GM10847 (cell line): Measurements from ENCODE around the gene ARPC5.

ENCODE experiments used
- POLR2A ChIP-seq: IDR thresholded peaks from 2 replicates; pipeline ENCODE4 v1.6.1; 2011; ENCODE audit not compliant: insufficient read length; ENCODE audit errors: extremely low read depth

The ARPC5 gene

GRCh38 chr1:183632114-183632513 is 3.5 kb downstream of the ARPC5 start:
- TF ChIP-seq POLR2A = no peak

DNA sequence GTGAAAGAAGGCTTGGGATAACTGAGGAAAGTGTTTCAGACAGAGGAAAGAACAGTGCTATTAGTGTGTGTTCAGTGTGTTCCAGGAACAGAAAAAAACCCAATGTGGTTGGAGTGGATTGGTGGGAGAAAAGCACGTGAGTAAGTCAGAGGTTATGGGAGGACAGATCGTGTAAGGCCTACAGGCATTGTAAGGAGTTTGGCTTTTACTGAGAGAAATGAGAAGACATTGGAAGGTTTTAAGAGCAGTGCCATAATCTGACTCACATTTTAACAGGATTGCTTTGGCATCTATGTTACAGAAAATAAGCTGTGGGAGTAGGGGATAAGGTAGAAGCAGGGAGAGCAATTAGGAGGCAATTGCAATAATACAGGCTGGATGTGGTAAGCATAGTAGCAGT is 4.8 kb downstream of the ARPC5 start:
- TF ChIP-seq POLR2A = no peak

GRCh38 chr1:183628537-183628936 is 7.0 kb downstream of the ARPC5 start:
- TF ChIP-seq POLR2A = no peak

GRCh38 chr1:183622884-183623785 is 12.4 kb downstream of the ARPC5 start:
- no peak for TF ChIP-seq POLR2A

DNA sequence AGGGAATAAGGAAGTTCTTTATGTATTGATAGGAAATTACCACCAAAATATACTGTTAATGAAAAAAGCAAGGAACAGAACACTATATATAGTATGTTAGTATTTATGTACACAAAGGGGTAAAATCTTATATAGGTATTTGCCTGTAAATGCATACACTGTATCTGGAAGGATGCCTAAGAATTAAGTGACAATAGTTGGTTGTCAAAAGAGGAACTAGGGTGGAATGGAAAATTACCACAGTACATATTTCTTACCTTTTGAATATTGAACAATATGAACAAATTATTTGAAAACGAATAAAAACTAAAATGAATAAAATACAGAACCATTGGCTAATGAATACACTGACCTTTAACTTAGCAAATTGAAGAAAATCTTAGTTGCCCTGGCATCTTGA is 13.6 kb downstream of the ARPC5 start:
- no peak for TF ChIP-seq POLR2A

GRCh38 chr1:183620311-183620710 is 15.3 kb downstream of the ARPC5 start:
- no peak for TF ChIP-seq POLR2A

DNA sequence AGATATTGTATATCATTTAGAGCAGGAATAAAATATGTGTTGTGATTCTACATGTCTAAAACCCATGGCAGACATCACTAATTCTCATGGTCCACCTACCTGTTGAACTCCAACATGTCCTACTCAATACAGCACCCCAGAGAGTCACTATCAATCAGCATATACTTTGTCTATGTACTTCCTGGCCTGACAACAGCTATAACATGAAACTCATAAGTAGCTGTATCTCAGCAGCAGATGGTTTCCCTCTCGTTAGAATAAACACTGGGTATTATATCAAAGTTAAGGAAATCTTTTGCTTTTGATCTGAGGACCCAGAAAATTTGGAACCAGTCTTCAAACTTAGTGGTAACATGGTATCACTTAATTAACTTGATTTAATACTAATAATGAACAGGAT is 15.8 kb downstream of the ARPC5 start:
- TF ChIP-seq POLR2A = no peak

GRCh38 chr1:183612407-183612806 is 23.2 kb downstream of the ARPC5 start:
- no peak for TF ChIP-seq POLR2A

GRCh38 chr1:183611021-183611420 is 24.6 kb downstream of the ARPC5 start:
- no peak for TF ChIP-seq POLR2A

DNA sequence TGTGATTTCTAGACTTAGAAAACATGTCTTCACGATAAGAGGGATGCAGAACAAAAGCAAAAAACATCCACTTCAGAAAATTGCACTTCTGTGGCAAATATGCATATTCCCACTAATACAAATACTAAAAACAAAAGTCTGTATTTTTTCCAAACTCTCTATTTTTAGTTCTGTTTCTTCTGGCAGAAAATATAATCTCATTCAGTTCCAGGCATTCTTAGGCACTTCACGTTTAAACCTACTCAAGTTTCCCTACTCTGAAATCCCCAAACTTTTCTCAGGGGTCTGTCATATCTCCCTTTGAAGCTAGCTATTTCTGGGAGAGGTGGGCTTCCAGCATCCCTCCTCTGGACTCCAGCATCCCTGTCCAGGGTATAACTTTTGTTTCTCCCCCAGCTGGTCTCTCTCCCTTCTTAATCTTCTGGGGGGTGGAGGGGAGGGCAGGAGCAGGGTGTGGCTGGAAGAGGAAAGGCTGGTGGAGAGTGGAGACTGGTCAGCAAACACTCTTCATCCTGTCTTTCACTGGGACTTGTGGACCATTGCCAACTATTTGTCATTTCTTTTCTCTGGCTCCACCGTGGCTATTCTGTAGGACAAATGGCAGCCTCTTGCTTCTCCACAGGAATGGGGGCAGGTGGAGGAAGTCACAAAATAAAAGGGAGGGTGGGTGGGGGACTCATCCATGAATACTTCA is 25.7 kb downstream of the ARPC5 start:
- no peak for TF ChIP-seq POLR2A

DNA sequence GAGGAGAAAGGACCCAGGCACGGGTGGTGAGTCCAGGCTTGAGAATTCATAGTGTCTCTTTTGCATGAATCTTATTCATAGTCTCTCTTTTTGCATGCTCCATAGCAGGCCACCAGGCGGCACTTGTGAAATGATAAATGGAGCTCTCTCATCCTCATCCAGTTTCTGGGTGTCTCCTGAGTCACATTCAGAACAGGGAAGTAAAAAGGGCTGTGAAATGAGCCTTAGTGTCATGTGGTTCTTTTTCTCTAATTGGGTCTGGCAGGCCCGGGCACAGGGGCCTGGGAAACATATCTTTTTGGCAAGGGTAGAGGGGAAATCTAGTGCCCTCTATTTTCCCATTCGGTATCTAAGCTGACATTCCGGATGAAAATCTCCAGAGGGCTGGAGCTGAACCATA is 26.3 kb downstream of the ARPC5 start:
- TF ChIP-seq POLR2A = no peak

DNA sequence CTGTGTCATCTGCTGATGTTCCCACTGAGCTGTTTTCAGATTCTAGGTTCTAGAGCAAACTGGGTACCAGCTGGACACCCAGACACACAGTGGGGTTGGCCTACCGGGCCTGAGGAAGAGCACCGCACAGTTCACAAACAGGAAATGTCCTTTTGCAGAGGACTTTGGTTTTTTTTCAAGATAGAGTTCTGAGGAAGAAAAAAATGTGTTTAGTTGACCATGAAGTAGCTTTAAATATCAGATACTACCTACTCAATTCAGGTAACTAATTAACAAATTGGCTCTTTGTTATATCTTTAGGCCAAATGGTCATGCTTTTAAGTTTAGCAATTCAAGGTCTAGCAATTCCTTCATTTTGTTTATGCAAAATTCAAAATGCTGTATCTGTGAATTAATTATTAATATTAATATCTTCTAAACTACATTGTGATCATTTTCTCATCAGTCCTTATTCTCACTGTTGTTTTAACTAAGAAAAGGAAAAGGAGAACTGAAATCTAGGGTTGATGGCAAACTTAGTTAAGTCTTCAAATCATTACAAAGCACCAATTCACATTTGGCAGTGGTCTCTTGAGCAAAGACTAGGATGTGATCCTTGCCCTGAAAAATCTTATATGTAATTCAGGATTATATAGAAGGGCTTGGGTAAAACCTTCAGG is 28.1 kb downstream of the ARPC5 start:
- TF ChIP-seq POLR2A = no peak

DNA sequence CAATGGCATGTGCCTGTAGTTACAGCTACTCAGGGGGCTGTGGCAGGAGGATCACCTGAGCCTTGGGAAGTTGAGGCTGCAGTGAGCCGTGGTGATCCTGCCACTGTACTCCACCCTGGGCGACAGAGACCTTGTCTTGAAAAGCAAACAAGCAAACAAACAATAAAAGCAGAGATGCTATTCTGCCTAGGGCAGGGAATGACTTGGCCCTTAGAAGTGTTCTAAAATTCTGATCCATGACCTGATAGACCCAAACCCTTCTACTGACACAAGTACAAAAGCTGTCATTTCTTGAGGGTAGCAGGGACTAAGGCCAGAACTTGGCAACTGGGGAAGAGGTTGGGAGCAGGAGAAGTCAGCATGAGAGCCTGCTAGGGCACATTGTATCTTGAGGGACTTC is 29.7 kb downstream of the ARPC5 start:
- no peak for TF ChIP-seq POLR2A

DNA sequence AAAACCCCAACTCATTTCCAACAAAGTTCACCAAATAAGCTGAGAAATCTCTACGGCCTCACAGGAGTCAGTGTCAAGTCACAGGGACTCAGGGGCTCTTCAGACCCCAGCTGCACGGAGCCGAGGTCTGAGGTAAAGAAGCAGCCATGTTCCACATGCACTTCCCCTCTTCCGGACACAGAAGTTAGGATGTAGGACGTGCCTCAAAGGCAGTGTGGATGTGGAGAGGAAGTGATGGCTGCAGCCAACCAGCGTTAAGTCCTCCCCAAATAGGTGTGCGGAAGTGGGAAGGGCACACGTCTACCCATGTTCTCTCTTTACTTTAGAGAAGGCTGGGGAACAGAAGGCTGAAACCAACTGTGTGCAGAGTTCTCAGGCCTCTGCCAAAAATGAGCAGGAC is 30.8 kb downstream of the ARPC5 start:
- no peak for TF ChIP-seq POLR2A

GRCh38 chr1:183604038-183604808 is 31.4 kb downstream of the ARPC5 start:
- no peak for TF ChIP-seq POLR2A
